ENCODE results near the gene SECISBP2L. TPM values are rescaled to one million over a fixed set of nuclear protein-coding genes. Genes with fewer than 3 reads are reported as not detected.

Gene SECISBP2L
- total RNA-seq, 1 experiment from 2014 or later, result 24.7 TPM

DNA sequence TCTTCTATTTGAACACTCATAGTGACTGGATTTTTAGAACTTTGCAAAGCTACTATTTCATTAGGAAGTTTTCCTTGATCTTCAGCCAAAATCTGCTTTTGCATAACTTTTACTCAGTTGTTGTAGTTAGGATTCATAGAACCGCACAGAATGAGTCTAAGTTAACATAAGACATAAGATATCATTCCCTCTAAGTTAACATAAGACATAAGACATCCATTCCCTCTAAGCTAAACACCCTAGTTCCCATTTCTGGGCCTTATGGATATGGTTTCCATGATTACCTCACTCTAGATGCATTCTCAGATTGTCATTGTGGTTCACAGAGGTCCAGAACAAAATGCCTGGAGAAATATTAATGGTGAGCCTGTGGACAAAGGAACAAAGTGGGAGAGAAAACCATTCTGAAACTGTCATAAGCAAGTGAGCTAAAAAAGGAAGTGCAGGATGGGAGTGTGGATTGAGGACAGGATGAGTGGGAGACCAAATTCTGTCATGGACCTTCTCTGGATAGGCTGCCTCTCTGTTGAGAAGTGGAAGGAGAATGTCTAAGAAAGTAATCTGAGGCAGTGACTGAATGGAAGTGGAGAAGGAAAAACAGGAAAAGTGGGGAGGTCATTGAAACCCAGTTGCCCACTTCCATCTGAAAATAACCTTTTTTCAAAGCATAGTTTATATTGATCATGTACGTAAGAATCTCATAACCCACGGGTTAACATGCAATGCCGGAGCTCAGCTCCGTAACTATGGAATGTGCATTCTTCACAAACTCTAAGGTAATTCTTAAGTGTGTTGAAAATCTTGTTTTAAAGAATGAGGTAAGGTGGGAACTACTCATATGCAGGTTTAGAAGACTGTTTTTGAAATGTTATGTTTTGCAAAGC is 37.4 kb upstream of the SECISBP2L start:
- Histone ChIP-seq H3K9me3 (ENCODE audit: control insufficient read depth, low read depth, low read length) (no peaks in the 10 kb centered on the region), H4K8ac (replicated peaks; ENCODE audit: insufficient read length, low read depth, low read length) (no peak overlapping the region), H3K18ac (ENCODE audit: insufficient read length, low read depth, low read length) (no peak overlapping the region), H3T11ph (ENCODE audit: low read length) (no peak overlapping the region), H2BK12ac (ENCODE audit: insufficient read length, low read depth, low read length) (no peak overlapping the region), H4K91ac (ENCODE audit: insufficient read length, low read depth, low read length) (no peak overlapping the region), H2BK120ac (ENCODE audit: low read depth, low read length, poor library complexity, severe bottlenecking) (no peak overlapping the region), H3K27me3 (ENCODE audit: insufficient read depth, low read length) (no peaks in the 10 kb centered on the region; the same call in 1 of the 2 replicates), H3K27ac (ENCODE audit: insufficient read length, low read depth, low read length) (no peak overlapping the region), H3K23ac (ENCODE audit: insufficient read length, low read depth, low read length) (no peak overlapping the region), H3K23me2 (ENCODE audit: insufficient read length, low read depth, low read length, poor library complexity, severe bottlenecking) (no peaks in the 10 kb centered on the region), H4K20me1 (ENCODE audit: control insufficient read depth, insufficient read depth, insufficient read length) (no peaks in the 10 kb centered on the region), H2BK15ac (ENCODE audit: low read depth, low read length) (no peak overlapping the region), H2BK20ac (ENCODE audit: low read depth, low read length, poor library complexity, severe bottlenecking) (no peak overlapping the region), H3K4me1 (ENCODE audit: insufficient read depth, low read length) (no peaks in the 10 kb centered on the region), H3K9ac (ENCODE audit: extremely low read depth, insufficient read length, low read length) (no peak overlapping the region), H2AFZ (ENCODE audit: low read length) (no peak overlapping the region), H2BK5ac (ENCODE audit: insufficient read length, low read length) (no peak overlapping the region), H4K5ac (ENCODE audit: insufficient read length, low read depth, low read length) (no peak overlapping the region), H3K4me2 (ENCODE audit: insufficient read depth, insufficient read length, low read length) (no peak overlapping the region), H3K79me2 (ENCODE audit: insufficient read depth, low read length) (no peaks in the 10 kb centered on the region), H3K79me1 (ENCODE audit: insufficient read depth, low read depth, low read length, poor library complexity, severe bottlenecking) (no peaks in the 10 kb centered on the region), H3K14ac (ENCODE audit: insufficient read depth, low read length) (no peak overlapping the region), H3K4ac (ENCODE audit: low read depth, low read length) (no peak overlapping the region), H3K56ac (ENCODE audit: insufficient read length, low read depth, low read length) (no peak overlapping the region), H2AK5ac (ENCODE audit: insufficient read length, low read length) (no peak overlapping the region)
- WGBS (ENCODE audit: extremely low coverage, insufficient read length, low lambda C conversion rate), result no CpG with 5 or more reads among the region's 5 CpGs
- Mint-ChIP-seq H3K4me3 (no peak overlapping the region), H3K9me3 (no peaks in the 10 kb centered on the region), H3K27me3 (ENCODE audit: low read depth) (no peaks in the 10 kb centered on the region; the same call in 1 of the 2 replicates), H3K4me1 (no peaks in the 10 kb centered on the region), H3K27ac (no peak overlapping the region), H3K36me3 (ENCODE audit: insufficient read depth in 1 of 3, low read depth in 3 of 3) (no peaks in the 10 kb centered on the region)
- no peak for DNase-seq
- TF ChIP-seq, protein P1, sequence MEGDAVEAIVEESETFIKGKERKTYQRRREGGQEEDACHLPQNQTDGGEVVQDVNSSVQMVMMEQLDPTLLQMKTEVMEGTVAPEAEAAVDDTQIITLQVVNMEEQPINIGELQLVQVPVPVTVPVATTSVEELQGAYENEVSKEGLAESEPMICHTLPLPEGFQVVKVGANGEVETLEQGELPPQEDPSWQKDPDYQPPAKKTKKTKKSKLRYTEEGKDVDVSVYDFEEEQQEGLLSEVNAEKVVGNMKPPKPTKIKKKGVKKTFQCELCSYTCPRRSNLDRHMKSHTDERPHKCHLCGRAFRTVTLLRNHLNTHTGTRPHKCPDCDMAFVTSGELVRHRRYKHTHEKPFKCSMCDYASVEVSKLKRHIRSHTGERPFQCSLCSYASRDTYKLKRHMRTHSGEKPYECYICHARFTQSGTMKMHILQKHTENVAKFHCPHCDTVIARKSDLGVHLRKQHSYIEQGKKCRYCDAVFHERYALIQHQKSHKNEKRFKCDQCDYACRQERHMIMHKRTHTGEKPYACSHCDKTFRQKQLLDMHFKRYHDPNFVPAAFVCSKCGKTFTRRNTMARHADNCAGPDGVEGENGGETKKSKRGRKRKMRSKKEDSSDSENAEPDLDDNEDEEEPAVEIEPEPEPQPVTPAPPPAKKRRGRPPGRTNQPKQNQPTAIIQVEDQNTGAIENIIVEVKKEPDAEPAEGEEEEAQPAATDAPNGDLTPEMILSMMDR (conservative IDR thresholded peaks at IDR 0.05), result no peak

All from H9 (cell line).